Midbrain (tissue), 1 donor: ENCODE data around the gene NFATC2.

Experiments
- DNase-seq: peaks from one replicate; lab custom pipeline; 2025; lab: John Stamatoyannopoulos, UW

NFATC2 gene

GRCh38 chr20:51374961-51375360 lies 167.6 kb downstream of the NFATC2 start:
- DNase-seq = no peak

GRCh38 chr20:51374456-51374830 lies 168.1 kb downstream of the NFATC2 start:
- no peak for DNase-seq

GRCh38 chr20:51373713-51374455 lies 168.6 kb downstream of the NFATC2 start:
- DNase-seq = no peak

GRCh38 chr20:51372966-51373365 lies 169.6 kb downstream of the NFATC2 start:
- no peak for DNase-seq

- DNase-seq = peak; percentile 60
Observed at GRCh38 chr20:51372176-51372803, 170.2 kb downstream of the NFATC2 start.

- no peak for DNase-seq
Observed at GRCh38 chr20:51371720-51372119, 170.8 kb downstream of the NFATC2 start.

- DNase-seq = no peak
Observed at GRCh38 chr20:51369503-51369902, 173.0 kb downstream of the NFATC2 start.

GRCh38 chr20:51368461-51369211 lies 173.9 kb downstream of the NFATC2 start:
- no peak for DNase-seq

- no peak for DNase-seq
Observed at GRCh38 chr20:51366155-51366886, 176.2 kb downstream of the NFATC2 start.

- DNase-seq = no peak
Observed at GRCh38 chr20:51365670-51366069, 176.8 kb downstream of the NFATC2 start.

- DNase-seq = no peak
Observed at GRCh38 chr20:51363813-51364212, 178.7 kb downstream of the NFATC2 start.

- no peak for DNase-seq
Observed at GRCh38 chr20:51363378-51363777, 179.1 kb downstream of the NFATC2 start.

GRCh38 chr20:51362254-51362653 lies 180.3 kb downstream of the NFATC2 start:
- DNase-seq = no peak

- no peak for DNase-seq
Observed at GRCh38 chr20:51361258-51361657, 181.3 kb downstream of the NFATC2 start.

- DNase-seq = no peak
Observed at GRCh38 chr20:51360451-51361201, 181.9 kb downstream of the NFATC2 start.

- no peak for DNase-seq
Observed at GRCh38 chr20:51359947-51360346, 182.6 kb downstream of the NFATC2 start.

- DNase-seq = no peak
Observed at GRCh38 chr20:51359401-51359800, 183.1 kb downstream of the NFATC2 start.

GRCh38 chr20:51358032-51358724 lies 184.3 kb downstream of the NFATC2 start:
- DNase-seq = no peak

GRCh38 chr20:51357543-51357942 lies 185.0 kb downstream of the NFATC2 start:
- DNase-seq = no peak

GRCh38 chr20:51356871-51357270 lies 185.6 kb downstream of the NFATC2 start:
- DNase-seq = no peak

- no peak for DNase-seq
Observed at GRCh38 chr20:51354769-51355319, 187.7 kb downstream of the NFATC2 start.
